MV-4-11 (cell line): ENCODE measurements around the gene GNMT.

Experiments used
- DNase-seq: peaks from one replicate; lab custom pipeline; 2025; lab: John Stamatoyannopoulos, UW

The GNMT gene

DNA sequence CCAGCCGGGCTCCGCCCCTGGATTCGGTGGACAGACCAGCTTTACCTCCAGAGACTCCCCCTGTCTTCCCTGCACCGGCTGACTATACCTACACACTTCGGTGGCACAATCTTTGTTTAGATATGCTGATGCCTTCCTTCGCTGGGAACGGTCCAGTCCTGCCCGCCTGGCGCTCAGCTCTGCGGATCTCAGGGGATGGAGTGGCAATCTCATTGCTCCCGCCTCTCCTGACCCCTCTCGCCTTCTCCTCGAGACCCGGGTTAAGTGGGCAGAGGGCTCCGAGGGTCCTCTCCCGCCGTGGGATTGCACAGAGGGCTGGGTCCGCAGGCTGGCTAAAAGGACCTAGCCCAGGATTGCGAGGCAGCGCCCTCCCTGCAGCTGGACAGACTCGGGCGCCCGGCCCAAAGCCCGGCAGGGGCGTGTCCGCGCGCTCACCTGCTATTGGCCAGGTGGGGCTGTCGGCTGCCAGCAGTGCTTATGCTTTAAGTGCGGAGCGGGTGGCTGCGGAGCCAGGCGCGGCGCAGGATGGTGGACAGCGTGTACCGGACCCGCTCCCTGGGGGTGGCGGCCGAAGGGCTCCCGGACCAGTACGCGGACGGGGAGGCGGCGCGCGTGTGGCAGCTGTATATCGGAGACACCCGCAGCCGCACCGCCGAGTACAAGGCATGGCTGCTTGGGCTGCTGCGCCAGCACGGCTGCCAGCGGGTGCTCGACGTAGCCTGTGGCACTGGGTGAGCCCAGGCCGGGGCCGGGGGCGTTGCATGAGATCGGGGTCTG, at the start of gene GNMT:
Gene GNMT (plus strand): TSS at position 512 of the 777 bp plus-strand sequence. CDS start 14 bp downstream, at position 526.
- no peak for DNase-seq

DNA sequence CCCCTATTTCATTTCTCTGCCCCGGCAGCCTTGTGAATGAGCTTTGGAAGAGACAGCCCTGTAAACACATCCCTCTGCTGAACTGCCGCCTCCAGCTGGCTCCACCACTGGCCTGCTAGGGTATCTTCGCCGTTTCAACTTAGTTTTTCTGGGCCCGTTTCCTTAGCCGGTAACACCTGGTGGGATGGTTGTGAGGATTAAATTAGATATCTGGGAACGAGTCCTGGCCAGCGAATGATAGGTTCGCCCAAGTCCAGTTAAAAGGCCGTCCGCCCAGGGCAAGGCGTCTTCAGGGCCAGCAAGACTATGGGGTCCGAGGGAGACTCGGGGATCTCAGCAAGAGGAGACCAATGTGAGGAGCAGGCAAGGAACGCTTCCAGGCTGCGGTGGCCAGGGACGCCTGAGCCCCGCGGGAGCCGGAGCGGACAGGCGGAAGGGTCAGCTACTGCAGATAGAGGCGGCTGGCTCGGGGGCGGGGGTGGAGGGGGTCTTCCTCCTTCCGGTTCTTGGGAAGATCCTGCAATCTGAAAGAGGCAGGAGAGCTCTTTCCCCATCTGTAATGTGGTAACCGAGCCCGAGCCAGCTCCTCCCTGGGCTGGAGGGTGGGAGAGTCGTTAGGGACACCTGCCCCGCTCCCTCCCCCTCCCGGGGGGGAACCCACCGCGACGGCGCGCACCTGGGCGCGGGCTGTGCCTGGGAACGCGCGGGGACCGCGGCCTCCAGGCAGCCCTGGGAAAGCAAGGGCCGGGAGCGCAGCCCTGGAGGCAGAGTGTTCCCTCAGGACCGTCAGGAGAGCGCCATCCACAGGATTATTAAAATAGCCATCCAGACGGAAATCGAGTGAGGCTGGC, 49.2 kb upstream of the GNMT start:
- DNase-seq, result no peak

DNA sequence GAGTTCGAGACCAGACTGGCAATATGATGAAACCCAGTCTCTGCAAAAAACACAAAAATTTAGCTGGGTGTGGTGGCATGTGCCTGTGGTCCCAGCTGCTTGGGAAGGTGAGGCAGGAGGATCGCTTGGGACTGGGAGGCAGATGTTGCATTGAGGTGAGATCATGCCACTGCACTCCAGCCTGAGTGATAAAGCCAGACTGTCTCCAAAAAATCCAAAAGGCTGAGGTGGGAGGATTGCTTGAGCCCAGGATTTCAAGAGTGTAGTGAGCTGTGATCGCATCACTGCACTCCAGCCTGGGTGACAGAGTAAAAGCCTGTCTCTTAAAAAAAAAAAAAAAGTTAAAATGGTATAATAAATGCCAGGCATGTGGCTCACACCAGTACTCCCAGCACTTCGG, 46.0 kb upstream of the GNMT start:
- DNase-seq, result no peak

DNA sequence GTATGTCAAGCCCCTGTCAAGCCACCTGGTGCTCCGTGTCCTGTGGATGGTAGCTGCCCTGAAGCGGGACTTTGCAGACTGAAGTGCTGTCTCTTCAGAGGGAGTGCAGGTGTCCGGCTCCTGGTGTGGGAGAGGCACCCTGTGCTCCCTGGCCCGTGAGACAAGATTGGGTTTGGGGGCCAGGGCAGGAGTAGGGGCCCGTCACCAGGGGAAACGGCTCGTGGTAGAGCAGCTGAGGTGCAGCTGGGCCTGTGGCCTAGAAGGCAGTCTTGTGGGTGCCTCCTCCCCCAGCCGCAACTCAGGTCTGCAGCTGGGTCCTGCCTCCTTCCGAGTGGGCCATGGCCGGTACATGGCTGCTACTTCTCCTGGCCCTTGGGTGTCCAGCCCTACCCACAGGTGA, 44.8 kb upstream of the GNMT start, which contains the start of gene PTCRA:
Gene PTCRA (plus strand): TSS at position 322 of the 400 bp plus-strand sequence. CDS start 17 bp downstream, at position 339.
- no peak for DNase-seq

DNA sequence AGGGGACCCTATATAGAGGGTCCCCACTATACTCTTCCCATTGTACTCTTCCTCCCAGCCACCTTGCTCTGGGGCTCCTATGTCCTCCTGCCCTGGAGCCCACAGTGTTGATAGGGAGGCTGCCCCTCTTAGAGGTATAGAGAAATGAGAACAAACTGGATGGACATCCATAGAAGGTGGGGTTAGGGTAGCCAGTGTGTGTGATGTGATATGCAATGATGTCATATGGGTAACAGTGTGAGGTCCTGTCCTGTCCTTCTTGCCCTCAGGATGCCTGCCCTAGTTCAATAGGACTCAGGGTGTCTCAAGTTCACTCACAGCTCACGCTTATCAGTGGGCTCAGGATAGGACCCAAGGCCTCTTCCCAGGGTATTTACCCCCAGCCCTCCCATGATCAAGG, 44.3 kb upstream of the GNMT start:
- no peak for DNase-seq

DNA sequence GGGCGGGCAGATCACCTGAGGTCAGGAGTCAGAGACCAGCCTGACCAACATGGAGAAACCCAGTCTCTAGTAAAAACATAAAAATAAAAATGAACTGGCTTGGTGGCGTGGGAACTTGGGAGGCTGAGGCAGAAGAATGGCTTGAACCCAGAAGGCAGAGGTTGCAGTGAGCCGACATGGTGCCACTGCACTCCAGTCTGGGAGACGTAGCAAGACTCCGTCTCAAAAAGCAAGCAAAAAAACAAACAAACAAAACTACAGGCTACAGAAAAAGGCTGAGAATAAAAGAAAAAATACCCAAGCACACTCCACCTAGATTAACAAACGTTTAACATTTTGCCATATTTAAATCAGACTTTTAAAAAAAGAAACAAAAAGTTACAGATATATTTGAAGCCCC, 38.8 kb upstream of the GNMT start:
- no peak for DNase-seq

DNA sequence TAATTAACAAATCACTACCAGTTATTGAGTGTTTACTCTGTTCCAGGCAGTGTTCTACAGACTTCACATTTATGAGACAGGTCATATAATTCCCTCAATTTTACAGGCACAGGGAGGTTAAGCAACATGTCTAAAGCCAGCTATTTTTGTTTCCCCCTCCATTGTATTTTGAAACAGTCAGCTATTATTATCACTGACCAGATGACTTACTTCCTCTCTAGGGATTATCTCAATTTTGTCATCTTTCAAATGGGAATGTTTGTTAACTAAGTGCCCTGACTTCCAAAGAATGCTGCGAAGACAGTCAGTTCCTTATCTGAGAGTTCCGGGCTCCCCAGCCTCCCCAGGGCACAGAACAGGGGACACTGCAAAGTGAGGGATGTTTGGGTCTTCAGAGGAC, 36.9 kb upstream of the GNMT start:
- peak; percentile 94 for DNase-seq

DNA sequence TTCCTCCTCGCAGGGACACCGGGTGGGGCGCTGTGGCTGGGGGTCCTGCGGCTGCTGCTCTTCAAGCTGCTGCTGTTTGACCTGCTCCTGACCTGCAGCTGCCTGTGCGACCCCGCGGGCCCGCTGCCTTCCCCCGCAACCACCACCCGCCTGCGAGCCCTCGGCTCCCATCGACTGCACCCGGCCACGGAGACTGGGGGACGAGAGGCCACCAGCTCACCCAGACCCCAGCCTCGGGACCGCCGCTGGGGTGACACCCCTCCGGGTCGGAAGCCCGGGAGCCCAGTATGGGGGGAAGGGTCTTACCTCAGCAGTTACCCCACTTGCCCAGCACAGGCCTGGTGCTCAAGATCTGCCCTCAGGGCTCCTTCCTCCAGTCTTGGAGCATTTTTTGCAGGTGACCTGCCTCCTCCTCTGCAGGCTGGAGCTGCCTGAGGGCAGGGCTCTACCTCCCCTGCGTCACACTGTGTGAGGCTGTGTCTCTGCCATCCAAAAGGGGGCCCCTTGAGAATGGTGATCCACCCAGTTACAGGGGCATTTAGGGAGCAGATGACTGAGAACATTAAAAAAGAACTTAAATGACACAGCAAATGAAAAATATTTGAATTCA, 35.2 kb upstream of the GNMT start:
- no peak for DNase-seq

DNA sequence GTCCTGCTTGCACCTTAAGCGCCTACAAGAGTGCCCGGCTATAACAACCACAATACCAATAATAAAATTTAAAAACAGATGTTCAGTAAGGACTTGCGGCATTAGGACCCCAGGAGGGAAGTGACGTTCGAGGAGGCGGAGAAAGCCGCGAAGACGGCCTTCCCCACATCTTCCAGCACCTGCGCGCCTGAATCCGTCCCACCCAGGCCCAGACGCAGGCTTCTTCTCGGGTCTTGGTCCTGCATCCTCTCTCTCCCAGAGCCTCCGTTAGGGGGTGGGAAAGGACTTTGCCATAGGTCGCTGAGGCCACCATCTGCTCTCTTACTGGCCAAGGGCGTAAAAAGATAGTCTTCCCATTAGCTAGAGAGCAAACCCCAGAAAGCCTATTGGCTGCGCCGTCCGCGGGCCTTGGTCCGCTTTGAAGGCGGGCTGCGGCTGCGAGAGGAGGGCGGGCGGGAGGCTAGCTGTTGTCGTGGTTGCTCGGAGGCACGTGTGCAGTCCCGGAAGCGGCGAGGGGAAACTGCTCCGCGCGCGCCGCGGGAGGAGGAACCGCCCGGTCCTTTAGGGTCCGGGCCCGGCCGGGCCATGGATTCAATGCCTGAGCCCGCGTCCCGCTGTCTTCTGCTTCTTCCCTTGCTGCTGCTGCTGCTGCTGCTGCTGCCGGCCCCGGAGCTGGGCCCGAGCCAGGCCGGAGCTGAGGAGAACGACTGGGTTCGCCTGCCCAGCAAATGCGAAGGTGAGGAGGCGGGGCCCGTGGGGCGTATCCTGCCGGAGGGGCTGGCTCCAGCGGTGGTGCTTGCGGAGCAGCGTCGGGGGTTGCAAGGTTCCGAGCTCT, 31.4 kb upstream of the GNMT start, which contains the start of gene CNPY3:
Gene CNPY3 (plus strand): TSS at position 495 of the 835 bp plus-strand sequence. CDS start 91 bp downstream, at position 586.
- peak; percentile 99 for DNase-seq

DNA sequence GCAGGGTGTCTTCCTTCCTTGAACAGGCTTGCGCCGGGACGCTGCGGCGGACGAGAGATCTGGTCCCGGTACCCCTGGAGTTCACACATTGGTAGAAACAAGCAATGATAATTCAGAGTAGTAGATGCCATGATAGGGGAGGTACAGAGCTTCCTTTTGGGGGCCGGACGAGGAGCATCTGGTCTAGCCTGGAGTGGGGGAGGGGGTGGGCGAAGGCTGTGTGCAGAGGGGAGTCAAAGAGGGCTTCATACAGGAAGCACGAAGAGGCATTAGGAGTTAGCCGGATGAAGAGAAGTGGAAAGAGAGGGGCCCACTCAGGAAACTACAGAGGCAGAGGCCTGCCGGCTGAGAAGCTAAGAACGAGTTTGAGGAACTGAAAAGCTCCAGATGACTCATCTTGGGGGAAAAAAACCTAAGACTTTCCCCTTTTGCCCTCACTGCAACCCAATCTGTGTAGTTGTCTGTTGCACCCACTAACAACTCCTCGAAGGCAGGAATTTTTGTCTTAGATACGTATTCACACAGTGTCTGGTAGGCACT, 30.7 kb upstream of the GNMT start:
- peak; percentile 99 for DNase-seq

DNA sequence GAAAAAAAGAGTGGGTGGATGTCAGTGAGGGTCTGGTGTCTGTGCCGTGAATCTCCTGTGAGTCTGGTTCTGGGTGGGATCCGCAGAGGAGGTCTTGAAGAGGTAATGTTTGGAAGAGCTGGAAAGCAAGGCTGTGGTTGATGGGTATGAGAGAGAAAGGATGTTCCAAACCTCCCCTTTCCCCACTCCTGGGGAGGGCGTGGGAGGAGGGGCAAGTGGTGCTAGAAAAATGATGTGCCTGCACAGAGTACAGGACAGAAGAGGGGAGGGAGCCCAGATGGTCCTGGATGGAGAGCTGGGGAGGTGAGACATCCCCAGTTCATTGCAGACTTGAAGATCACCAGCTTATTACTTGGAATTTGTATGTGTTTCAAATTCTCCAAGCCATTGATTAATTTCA, 28.1 kb upstream of the GNMT start:
- DNase-seq, result no peak

DNA sequence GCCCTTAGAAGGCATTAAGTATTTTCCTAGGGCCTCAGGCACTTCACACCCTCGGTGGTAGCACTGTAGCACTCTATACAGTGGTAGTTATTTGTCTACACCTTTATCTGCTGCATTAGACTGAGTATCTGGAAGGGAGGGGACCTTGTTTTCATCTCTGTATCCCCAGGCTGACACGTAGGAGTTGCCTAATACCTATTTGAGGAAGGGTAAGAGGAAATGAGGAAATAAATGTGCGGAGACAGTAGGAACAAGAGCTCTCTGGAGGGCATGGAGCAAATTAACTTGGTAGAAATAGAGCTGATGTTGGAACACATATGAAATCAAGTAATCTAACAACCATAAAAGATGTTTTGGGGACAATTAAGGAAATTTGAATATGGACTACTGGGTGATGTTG, 27.3 kb upstream of the GNMT start:
- peak; percentile 84 for DNase-seq

DNA sequence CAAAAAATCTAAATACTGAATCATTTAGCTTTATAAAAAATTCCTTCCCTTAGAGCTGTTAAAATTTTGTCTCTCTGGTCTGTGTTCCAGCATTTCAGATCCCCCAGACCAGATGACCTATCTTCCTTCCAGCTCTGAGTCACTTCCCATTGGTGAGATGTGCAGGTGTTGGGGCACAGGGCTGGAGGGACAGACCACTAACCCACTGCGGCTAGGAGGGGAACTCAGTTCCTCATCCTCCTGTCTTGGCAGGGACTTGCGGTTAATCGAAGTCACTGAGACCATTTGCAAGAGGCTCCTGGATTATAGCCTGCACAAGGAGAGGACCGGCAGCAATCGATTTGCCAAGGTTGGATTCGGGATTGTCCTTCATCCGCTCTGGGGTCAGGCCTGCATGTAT, 25.2 kb upstream of the GNMT start:
- peak; percentile 94 for DNase-seq

DNA sequence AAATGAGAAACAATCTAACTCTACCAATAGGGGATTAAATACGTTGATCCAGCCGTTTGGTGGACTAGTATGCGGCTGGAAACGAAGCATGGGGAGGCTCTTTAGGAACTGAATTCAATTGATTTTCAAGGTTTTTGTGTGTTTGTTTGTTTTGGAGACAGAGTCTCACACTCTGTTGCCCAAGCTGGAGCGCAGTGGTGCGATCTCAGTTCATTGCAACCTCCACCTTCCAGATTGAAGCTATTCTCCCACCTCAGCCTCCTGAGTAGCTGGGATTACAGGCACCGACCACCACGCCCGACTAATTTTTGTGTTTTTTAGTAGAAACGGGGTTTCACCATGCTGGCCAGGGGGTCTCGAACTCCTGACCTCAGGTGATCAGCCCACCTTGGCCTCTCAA, 24.2 kb upstream of the GNMT start:
- DNase-seq, result no peak

DNA sequence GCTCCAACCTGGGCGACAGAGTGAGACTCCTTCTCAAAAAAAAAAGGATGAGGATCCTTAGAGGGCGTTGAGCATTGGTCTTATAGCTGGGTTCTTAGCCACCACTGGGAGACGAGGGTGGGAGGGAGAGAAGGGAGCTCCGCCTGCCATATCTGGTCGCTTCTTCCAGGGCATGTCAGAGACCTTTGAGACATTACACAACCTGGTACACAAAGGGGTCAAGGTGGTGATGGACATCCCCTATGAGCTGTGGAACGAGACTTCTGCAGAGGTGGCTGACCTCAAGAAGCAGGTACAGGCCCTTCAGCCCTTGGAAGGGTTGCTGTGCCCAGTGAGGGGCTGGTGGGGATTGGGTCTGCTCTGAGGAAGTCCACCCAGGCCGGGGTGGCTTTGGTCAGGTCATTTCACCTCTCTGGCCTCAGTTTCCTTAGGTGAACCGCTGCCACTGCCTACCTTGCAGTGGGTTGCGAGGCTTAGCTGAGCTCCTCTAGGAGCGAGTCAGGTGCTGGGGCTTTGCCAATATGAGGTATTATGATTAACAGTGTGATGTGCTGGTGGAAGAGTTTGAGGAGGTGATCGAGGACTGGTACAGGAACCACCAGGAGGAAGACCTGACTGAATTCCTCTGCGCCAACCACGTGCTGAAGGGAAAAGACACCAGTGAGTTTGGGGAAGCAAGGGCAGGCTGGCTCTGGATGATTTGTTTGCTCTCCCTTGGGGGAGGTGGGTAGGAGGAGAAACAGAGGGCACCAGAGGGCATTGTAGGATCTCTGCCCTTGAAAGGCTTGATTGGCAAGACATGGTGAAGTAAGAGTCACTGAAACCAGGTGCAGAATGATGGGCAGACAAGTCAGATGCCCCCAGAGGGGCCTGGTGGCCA, 22.8 kb upstream of the GNMT start:
- DNase-seq, result no peak

DNA sequence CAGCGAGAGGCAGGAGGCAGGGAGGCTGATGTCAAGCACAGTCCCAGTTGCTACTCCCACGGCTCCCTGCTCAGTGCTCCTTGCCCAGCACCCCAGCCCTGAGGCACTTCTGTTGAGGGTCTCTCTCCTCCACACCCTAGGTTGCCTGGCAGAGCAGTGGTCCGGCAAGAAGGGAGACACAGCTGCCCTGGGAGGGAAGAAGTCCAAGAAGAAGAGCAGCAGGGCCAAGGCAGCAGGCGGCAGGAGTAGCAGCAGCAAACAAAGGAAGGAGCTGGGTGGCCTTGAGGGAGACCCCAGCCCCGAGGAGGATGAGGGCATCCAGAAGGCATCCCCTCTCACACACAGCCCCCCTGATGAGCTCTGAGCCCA, 22.1 kb upstream of the GNMT start:
- no peak for DNase-seq

DNA sequence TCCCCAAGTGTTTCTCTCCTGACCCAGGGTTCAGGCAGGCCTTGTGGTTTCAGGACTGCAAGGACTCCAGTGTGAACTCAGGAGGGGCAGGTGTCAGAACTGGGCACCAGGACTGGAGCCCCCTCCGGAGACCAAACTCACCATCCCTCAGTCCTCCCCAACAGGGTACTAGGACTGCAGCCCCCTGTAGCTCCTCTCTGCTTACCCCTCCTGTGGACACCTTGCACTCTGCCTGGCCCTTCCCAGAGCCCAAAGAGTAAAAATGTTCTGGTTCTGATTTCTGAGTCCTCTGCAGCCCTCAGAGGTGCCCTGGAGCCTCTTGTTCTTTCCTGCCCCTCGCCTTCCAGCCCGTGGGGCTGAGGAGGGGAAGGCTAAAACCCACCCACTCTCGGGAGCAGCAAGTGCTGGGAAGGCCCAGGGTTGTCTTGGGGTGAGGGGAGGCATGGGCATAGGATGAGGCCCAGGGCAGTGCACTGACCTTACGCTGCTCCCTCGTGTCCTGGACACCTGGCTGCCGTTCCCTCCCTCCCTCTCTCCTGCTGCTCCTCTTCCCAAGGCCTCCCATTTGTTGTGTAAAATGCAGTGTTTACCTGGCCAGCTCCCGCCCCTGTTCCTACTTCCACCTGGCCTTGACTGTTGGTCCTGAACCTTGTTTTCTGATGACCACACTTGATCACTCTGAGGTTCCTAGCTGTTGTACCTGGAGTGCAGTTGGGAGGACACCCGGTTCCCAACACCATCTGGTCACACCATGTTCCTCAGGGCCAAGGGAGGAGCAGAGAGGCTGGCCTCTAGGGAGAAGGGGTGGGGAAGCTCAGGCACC, 21.4 kb upstream of the GNMT start:
- no peak for DNase-seq

DNA sequence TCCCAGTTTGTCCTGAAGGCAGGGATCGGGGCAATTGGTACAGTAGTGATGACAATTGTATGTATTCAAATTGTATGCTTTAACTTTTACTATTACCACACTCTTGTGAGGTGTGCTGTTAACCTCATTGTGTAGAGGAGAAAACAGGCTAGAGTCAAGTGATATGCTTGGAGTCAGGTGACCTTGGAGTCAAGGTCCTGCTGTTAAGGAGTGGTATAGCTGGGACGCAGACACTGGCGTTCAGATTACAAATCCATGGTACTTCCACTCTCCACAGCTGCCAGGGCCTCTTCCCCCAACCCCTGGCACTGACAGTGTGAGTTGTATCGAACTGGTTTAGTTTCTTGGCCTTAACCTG, 20.8 kb upstream of the GNMT start:
- no peak for DNase-seq

DNA sequence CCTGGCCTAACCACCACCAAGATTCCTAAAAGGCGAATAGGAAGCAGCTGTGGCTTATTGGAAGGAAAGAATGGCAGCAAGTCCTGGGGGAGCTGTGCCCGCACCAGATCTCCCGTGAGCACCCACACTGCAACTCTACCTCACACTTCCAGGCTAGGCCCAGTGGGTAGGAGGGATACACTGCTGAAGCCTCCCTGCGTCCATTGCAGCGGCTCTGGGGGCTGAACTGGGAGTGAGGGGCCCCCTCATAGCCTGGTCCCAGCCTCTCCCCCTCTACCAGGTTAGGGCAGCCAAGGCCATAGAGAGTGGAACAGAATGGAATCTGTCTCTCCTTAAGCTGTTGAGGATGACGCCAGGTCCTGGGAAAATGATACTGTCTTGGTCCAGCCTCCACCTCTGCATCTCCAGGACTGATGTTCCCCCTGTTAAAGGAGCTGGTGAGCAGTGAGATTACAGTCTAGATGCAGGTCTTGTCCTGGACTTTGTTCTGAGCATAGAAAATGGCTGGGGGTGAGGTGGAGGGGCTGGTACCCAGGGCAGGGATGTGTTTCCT, 20.0 kb upstream of the GNMT start:
- no peak for DNase-seq
